ENCODE data around the gene EHBP1L1. TPM values are rescaled to one million over a fixed set of nuclear protein-coding genes. Genes with fewer than 3 reads are reported as not detected.
"Not testable (repeated sequence)": the region's sequence is repeated elsewhere in the genome, so short reads cannot be mapped to it uniquely, and the experiment has no call there.

EHBP1L1 gene
- total RNA-seq, 1 experiment from 2014 or later = 15.3 TPM

DNA sequence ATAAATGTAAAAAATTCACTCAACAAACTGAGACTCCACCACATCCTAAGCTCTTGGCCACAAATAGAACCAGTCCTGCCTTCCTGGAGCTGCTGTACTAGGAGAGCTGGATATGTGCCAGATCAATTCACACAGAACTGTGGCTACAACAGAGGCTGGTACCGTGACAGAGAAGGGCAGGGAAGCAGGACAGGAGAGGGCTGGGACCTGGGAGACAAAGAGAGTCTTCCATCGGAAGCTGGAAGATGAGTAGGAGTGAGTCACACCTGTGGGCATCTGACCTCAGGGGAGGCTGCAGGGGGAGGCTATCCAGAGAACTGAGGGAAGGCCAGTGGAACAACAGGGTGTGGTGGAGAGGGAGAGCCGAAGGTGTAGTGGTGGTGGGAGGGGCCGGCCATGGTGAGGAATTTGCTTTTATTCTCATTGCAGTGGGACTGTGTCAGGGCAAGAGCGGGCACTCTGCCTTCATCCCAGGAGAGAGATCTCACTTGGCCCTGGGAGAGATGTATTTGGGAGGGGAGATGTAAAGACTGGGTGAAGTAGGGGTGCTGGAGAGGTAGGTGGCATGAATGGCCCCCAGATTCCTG is 15.8 kb upstream of the EHBP1L1 start:
- DNase-seq (ENCODE audit: extremely low read depth, low read depth) = no peak

GRCh38 chr11:65560555-65561418 is 15.1 kb upstream of the EHBP1L1 start:
- no peak for DNase-seq (ENCODE audit: extremely low read depth, low read depth)

GRCh38 chr11:65562020-65562419 is 13.8 kb upstream of the EHBP1L1 start:
- no peak for DNase-seq (ENCODE audit: extremely low read depth, low read depth)

DNA sequence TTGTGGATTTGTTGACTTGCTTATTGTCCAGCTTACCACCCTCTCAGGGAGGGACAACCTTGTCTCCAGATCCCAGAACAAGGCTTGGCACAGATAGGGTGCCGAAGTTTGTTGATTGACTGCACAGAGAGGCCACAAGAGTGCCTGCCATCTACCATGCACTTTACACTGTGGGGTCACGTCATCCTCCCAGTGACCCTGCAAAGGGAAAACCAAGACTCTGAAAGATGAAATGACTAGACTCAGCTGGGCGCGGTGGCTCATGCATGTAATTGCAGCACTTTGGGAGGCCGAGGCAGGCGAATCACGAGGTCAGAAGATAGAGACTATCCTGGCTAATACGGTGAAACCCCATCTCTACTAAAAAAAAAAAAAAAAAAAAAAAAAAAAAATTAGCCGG is 13.1 kb upstream of the EHBP1L1 start:
- no peak for DNase-seq (ENCODE audit: extremely low read depth, low read depth)

- no peak for DNase-seq (ENCODE audit: extremely low read depth, low read depth)
These were observed 12.3 kb upstream of the EHBP1L1 start for GRCh38 chr11:65563601-65564000.

DNA sequence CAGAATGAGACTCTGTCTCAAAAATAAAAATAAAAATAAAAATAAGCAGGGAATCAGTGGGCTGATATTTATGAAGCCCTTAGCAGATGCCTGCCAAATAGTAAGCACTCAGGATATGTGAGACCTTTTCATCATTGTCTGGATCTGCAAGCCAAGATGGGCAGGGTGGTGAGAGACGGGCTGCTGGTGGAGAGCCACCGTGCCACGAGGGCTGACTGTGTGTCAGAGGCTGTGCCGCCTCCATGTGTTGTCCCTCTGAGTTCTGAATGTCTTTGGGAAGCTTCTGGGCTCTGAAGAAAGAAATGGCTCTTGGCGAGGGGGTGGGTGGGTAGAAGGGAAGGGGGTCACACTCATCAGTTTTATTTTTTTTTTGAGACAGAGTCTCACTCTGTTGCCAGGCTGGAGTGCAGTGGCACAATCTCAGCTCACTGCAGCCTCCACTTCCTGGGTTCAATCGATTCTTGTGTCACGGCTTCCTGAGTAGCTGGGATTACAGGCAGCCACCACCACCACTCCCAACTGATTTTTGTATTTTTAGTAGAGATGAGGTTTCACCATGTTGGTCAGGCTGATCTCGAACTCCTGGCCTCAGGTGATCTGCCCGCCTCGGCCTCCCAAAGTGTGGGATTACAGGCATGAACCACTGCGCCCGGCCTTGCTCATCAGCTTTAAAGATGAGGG is 10.8 kb upstream of the EHBP1L1 start:
- not testable (repeated sequence) for DNase-seq (ENCODE audit: extremely low read depth, low read depth)

DNA sequence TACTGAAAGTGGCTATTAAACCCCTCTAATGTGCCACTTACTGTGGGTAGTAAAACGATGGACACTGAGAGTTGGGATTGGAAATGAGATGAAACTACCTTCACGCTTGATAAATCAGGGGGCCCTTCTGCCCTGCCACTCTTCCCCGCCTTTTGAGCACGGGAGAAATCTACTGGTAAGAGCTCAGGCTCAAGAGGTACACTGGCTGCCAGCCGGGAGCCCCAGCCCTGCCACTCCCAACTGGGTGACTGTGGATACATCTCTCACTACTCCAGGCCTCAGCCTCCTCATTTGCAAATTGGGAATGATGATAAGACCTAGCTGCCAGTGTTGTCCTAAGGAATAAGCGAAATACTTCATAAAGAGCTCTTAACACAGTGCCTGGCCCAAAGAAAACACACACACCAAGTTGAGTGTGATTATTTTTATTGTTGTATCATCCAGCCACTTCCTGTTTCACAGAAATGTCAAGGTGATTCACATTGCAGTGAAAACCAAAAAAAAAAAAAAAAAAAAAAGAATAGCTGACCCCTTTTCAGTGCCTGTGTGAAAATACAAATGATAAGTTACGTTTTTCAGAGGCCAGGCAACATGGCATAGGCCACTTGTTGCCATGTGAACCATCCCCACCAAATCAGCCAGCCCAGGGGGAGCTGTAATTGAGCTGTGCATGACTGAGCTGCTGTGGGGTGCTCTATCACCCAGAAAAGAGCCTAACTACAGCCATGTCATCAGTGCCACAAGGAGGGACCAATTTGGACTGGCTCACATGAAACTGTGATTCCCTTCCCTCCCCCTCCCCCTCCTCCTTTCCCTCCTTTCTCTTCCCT is 10.0 kb upstream of the EHBP1L1 start:
- no peak for DNase-seq (ENCODE audit: extremely low read depth, low read depth)

GRCh38 chr11:65569164-65569972 is 6.5 kb upstream of the EHBP1L1 start:
- DNase-seq (ENCODE audit: extremely low read depth, low read depth) = no peak

DNA sequence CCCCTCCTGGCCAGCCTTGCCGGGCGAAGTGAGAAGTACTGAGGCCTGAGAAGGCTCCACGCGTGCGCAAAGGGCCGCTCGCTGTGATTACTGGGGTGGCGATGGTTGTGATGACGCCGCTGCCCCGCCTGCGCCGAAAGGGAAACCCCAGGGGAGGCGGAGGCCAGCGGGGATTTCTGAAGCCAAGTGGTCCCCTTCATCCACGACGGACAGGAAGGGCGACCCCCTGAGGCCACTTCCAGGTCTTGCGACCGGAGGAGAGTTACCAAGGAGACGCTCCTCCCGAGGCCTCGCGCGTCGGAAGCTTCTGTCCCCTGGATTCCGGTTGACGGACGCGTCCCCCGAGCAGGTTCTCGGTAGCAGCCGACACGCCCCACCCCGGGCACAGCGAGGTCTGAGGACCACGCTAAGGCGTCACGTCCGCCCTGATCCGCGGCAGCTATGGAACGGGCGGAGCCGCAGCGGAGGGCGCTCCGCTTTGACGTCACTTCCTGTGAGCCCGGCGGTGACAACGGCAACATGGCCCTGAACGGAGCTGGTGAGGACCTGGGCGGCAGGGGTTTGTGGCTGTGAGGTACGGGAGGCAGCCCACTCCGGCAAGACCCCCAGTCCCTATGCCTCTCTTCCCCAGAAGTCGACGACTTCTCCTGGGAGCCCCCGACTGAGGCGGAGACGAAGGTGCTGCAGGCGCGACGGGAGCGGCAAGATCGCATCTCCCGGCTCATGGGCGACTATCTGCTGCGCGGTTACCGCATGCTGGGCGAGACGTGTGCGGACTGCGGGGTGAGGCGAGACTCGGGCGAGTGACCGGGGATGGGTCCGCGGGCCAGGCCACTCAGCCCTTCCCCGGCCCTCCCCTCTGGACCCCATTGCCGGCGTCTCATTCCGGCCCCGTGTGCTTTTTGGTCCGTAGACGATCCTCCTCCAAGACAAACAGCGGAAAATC is 5.6 kb upstream of the EHBP1L1 start, which contains the start of gene ZNRD2:
Gene ZNRD2, plus strand, starts transcription at position 505 of the 946 bp plus-strand sequence. Its CDS starts 15 bp downstream, at position 520.
- DNase-seq (ENCODE audit: extremely low read depth, low read depth) = peak; percentile 95

DNA sequence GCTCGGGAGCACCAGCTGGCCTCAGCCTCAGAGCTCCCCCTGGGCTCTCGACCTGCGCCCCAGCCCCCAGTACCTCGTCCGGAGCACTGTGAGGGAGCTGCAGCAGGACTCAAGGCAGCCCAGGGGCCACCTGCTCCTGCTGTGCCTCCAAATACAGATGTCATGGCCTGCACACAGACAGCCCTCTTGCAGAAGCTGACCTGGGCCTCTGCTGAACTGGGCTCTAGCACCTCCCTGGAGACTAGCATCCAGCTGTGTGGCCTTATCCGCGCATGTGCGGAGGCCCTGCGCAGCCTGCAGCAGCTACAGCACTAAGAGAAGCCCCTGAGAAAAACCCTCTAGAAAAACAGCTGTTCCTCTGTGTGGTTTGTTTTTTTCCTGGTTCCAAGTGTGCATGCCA is 4.4 kb upstream of the EHBP1L1 start:
- no peak for DNase-seq (ENCODE audit: extremely low read depth, low read depth)

GRCh38 chr11:65571940-65572339 is 3.9 kb upstream of the EHBP1L1 start:
- peak; percentile 37 for DNase-seq (ENCODE audit: extremely low read depth, low read depth)

DNA sequence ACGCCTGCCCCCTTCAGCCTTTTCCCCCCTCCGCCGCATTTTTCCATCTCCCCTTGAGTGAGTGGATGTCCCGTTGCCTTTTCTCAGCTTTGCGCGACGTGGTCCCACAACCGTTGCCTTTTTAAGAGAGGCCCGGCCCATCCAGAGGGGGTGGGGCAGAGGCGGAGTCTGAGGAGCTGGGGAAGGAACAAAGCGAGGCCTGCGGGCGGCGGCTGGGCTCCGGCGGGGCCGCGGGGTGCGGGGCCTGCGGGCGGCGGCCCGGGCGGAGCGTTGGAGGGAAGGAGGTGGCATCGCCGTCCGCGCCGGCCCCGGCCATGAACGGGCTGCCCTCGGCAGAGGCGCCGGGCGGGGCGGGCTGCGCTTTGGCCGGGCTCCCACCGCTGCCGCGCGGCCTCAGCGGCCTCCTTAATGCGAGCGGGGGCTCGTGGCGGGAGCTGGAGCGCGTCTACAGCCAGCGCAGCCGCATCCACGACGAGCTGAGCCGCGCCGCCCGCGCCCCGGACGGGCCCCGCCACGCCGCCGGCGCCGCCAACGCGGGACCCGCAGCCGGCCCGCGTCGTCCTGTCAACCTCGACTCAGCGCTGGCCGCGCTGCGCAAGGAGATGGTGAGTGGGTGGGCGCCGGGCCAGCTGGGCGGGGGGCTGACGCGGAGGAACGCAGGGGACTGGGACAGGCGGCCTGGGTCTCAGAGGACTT is 3.3 kb upstream of the EHBP1L1 start, which contains the start of gene FAM89B:
Gene FAM89B, plus strand, starts transcription at position 183 of the 696 bp plus-strand sequence. Its CDS starts 132 bp downstream, at position 315.
- peak; percentile 67 for DNase-seq (ENCODE audit: extremely low read depth, low read depth)

- no peak for DNase-seq (ENCODE audit: extremely low read depth, low read depth)
These were observed 2.3 kb upstream of the EHBP1L1 start for GRCh38 chr11:65573391-65574079.

DNA sequence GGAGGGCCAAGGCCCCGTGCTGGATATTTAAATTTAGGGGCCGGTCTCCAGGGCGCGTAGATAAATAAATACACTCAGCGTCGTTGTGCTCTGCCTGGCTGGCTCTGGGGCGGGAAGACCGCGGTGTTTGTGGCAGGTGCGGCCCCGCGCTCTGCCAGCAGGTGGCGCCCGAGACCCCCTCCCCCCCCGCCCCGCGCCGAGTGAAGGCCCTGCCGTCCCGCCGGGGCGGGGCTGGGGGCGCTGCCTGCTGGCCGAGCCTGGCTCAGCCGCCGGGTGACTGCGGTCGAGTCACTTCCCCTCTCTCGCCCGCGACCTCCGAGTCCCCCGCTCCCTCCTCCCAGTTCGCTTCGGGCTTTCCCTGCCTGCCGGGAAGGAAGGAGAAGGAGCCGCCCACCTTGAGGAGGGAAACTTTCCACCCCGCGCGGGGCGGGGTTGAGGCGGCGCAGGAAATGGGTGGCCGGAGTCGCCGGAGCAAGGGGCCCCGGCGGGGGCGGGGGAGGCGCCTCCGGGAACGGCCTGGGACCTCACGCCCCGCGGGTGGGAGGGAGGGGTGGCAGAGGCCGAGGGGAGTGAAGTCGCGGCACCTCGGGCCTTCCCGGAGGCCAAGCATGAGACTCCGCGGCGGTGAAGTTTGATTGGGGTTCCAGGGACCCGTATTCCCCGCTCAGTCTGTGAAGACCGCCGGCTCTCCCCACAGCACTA is 1.6 kb upstream of the EHBP1L1 start:
- peak; percentile 72 for DNase-seq (ENCODE audit: extremely low read depth, low read depth)

DNA sequence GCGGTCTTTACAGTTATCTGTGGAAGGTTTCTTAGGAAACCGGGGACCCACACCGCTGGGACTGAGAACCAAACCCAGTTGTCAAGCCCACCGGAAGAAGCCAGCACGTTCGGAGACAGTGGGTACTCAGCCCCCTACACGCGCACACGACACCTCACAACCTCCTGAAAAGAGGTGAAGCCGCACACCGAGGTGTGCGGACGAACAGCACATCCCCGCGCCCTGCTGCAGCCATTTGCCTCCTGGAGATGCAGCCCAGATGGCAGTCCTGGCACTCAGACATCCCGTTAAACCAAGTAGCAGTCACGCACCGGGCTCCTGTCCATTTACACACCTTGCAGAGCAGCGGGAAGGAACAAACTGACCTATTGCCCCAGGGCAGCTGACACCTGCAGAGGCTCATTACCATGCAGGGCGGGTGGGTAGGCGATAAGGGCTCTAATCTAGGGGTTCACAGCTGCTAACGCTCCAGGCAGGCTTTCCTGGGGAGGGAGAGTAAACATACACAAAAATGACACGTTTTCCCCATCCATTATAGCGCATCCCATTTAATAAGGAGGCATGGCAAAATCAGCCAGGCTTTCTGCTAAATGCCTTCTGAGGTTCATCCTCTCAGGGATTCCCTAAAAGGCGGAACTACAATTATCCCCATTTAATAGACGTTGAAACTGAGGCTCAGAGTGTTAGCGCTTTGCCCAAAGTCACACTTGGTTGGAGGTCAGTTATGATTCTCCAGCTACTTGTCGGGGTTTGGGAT is 864 bp upstream of the EHBP1L1 start:
- no peak for DNase-seq (ENCODE audit: extremely low read depth, low read depth)
